ENCODE results near the gene LCN1.
"Not testable (repeated sequence)": the region's sequence is repeated elsewhere in the genome, so short reads cannot be mapped to it uniquely, and the experiment has no call there.

The LCN1 gene

GRCh38 chr9:135524130-135524861 is 3.1 kb downstream of the LCN1 start:
- no peak for DNase-seq

GRCh38 chr9:135525241-135526088 is 4.2 kb downstream of the LCN1 start:
- DNase-seq, result no peak

GRCh38 chr9:135526089-135526729 is 5.0 kb downstream of the LCN1 start:
- no peak for DNase-seq

GRCh38 chr9:135526730-135527571 is 5.7 kb downstream of the LCN1 start:
- no peak for DNase-seq

GRCh38 chr9:135528842-135529435 is 7.7 kb downstream of the LCN1 start:
- DNase-seq, result not testable (repeated sequence)

GRCh38 chr9:135530146-135530545 is 8.9 kb downstream of the LCN1 start:
- no peak for DNase-seq

GRCh38 chr9:135531096-135531495 is 9.9 kb downstream of the LCN1 start:
- no peak for DNase-seq

GRCh38 chr9:135533113-135533512 is 11.9 kb downstream of the LCN1 start:
- no peak for DNase-seq

GRCh38 chr9:135533674-135534073 is 12.4 kb downstream of the LCN1 start:
- no peak for DNase-seq

GRCh38 chr9:135534192-135534711 is 13.0 kb downstream of the LCN1 start:
- DNase-seq, result not testable (repeated sequence)

GRCh38 chr9:135534826-135535225 is 13.6 kb downstream of the LCN1 start:
- DNase-seq, result not testable (repeated sequence)

- DNase-seq, result not testable (repeated sequence)
Observed at GRCh38 chr9:135535631-135536030, 14.4 kb downstream of the LCN1 start.

- no peak for DNase-seq
Observed at GRCh38 chr9:135536216-135536615, 15.0 kb downstream of the LCN1 start.

GRCh38 chr9:135543262-135543894 is 22.1 kb downstream of the LCN1 start:
- DNase-seq, result not testable (repeated sequence)

- no peak for DNase-seq
Observed at GRCh38 chr9:135544981-135545635, 23.9 kb downstream of the LCN1 start.

- not testable (repeated sequence) for DNase-seq
Observed at GRCh38 chr9:135545646-135546176, 24.5 kb downstream of the LCN1 start, which contains the start of gene OBP2A. OBP2A (plus strand) TSS chr9:135546126; CDS start chr9:135546181, 55 bp downstream.

GRCh38 chr9:135546792-135547617 is 25.8 kb downstream of the LCN1 start:
- DNase-seq, result not testable (repeated sequence)

GRCh38 chr9:135547756-135548736 is 26.8 kb downstream of the LCN1 start:
- DNase-seq, result no peak

Data from stimulated activated CD4-positive, alpha-beta T cell treated with anti-CD3 and anti-CD28 coated beads, Interleukin-12 subunit alpha, Interleukin-12 subunit beta, amount 100 ng/mL, for 4 hours (primary cell).